ENCODE data around the gene NME4. TPM values are rescaled to one million over a fixed set of nuclear protein-coding genes. Genes with fewer than 3 reads are reported as not detected.
A peak's percentile ranks its signal among the peaks of the same experiment; 100 is the strongest.

The NME4 gene
- total RNA-seq, 4 donors from 2014 or later, result 15.4 to 29.8 (median 19.5) TPM

GRCh38 chr16:396199-396598, 800 bp upstream of the NME4 start:
- intact Hi-C loops (cut with DNase I; ENCODE audit: low total_unique reads), result no loop called here
- TF ChIP-seq CTCF (IDR thresholded peaks at IDR 0.05) (no peak), POLR2A (IDR thresholded peaks at IDR 0.05) (no peak)
- DNase-seq (ENCODE audit: low spot score in 2 of 2), result no peak
- H3K4me3 ChIP-seq (ENCODE audit: low read depth, poor library complexity, severe bottlenecking), result no peak overlapping the region
- WGBS, 2 donors, result 29 to 30% methylated on average over 3 of the region's 3 CpGs

- no peak for DNase-seq (ENCODE audit: low spot score in 2 of 2)
- intact Hi-C loops (cut with DNase I; ENCODE audit: low total_unique reads), result no loop called here
- 5 to 9% methylated on average over 22 of the region's 22 CpGs for WGBS, 2 donors
- TF ChIP-seq CTCF (IDR thresholded peaks at IDR 0.05), result no peak
- H3K4me3 ChIP-seq (ENCODE audit: low read depth, poor library complexity, severe bottlenecking), result no peak overlapping the region
These were observed 394 bp upstream of the NME4 start for GRCh38 chr16:396605-397004.

- intact Hi-C loops (cut with DNase I; ENCODE audit: low total_unique reads), result no loop called here
- no peak for TF ChIP-seq POLR2A (IDR thresholded peaks at IDR 0.05)
- peak in 1 of 3 donors; percentile 18 for TF ChIP-seq CTCF (IDR thresholded peaks at IDR 0.05)
- H3K4me3 ChIP-seq (ENCODE audit: low read depth, poor library complexity, severe bottlenecking), result no peak overlapping the region
- WGBS, 2 donors, result 28 to 56% methylated on average over 14 to 29 of the region's 29 CpGs
- peak in 1 of 2 donors; percentile 94 for DNase-seq (ENCODE audit: low spot score in 2 of 2)
These were observed 835 bp downstream of the NME4 start for GRCh38 chr16:397736-398332.

- H3K4me3 ChIP-seq (ENCODE audit: low read depth, poor library complexity, severe bottlenecking), result no peak overlapping the region
- no peak for DNase-seq (ENCODE audit: low spot score in 2 of 2)
- intact Hi-C loops (cut with DNase I; ENCODE audit: low total_unique reads), result no loop called here
- 85 to 86% methylated on average over 21 to 24 of the region's 24 CpGs for WGBS, 2 donors
- TF ChIP-seq CTCF (IDR thresholded peaks at IDR 0.05) (no peak), POLR2A (IDR thresholded peaks at IDR 0.05) (no peak)
These were observed 1.8 kb downstream of the NME4 start for GRCh38 chr16:398561-399339.

- intact Hi-C loops (cut with DNase I; ENCODE audit: low total_unique reads), result no loop called here
- H3K4me3 ChIP-seq (ENCODE audit: low read depth, poor library complexity, severe bottlenecking), result no peak overlapping the region
- no peak for DNase-seq (ENCODE audit: low spot score in 2 of 2)
- TF ChIP-seq CTCF (IDR thresholded peaks at IDR 0.05) (no peak), POLR2A (IDR thresholded peaks at IDR 0.05) (no peak)
- WGBS, 2 donors, result 79 to 88% methylated on average over 13 to 22 of the region's 22 CpGs
These were observed 2.5 kb downstream of the NME4 start for GRCh38 chr16:399340-400019.

All from lower leg skin (tissue), 4 donors.